IPS-15b (cell line): ENCODE results near the gene PABPC1L.

Experiments
- H3K27me3 ChIP-seq: one replicate; pipeline ENCODE4 v1.6.1; 2013; ENCODE audit warnings: low read length; ENCODE audit not compliant: control insufficient read depth, insufficient read depth
- H3K36me3 ChIP-seq: one replicate; pipeline ENCODE4 v1.6.1; 2013; ENCODE audit warnings: low read length; ENCODE audit not compliant: control insufficient read depth, insufficient read depth
- H3K4me1 ChIP-seq: one replicate; pipeline ENCODE4 v1.6.1; 2013; ENCODE audit warnings: mild to moderate bottlenecking, low read length; ENCODE audit not compliant: control insufficient read depth, insufficient read depth
- H3K4me3 ChIP-seq: one replicate; pipeline ENCODE4 v1.5.1; 2013; ENCODE audit warnings: low read depth, low read length
- H3K9ac ChIP-seq: one replicate; pipeline ENCODE4 v1.6.1; 2013; ENCODE audit warnings: low read depth, mild to moderate bottlenecking, low read length
- H3K9me3 ChIP-seq: one replicate; pipeline ENCODE4 v1.6.1; 2013; ENCODE audit warnings: mild to moderate bottlenecking, low read length; ENCODE audit not compliant: control insufficient read depth, insufficient read depth

Gene PABPC1L

DNA sequence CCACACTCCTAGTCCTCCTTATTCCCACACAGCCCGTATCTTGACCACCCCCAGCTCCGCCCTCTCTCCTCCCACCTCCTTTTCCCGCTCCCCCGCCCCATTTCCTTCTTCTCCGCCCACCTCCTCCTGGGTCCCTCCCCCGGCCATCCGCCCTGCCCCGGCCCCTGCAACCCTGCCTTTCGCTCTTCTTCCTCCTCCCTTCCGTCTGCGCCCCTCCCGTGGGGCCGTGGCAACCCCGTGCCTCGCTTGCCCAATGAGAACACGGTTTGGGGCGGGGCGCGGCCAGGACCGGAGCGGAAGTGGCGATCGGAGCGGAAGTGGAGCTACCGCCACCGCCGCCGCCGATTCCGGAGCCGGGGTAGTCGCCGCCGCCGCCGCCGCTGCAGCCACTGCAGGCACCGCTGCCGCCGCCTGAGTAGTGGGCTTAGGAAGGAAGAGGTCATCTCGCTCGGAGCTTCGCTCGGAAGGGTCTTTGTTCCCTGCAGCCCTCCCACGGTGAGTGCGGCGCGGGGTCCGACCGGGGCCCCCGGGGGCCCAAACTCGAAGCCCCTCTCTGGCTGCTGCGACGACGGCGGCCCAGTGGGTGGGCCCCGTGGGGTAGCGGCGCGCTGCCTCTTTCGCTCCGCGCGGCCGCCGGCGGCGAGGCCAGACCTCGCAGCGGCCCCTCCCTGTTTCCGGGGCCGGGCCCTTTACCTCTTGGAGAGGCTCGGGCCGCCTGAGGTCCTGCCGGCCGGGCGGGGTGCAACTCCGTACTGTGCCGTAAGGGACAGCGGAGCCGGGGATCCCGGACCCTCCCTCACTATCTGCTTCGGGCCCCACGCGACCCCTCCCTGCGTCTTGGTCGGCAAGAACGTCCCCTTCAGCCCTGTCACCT, 24.2 kb upstream of the PABPC1L start, which contains the start of gene YWHAB:
TSS of gene YWHAB (plus strand) at position 314 of the 874 bp plus-strand sequence. CDS start 15,829 bp downstream, outside the sequence.
- Histone ChIP-seq H3K4me1 (peaks cover 16% of the 10 kb centered on the region), H3K36me3 (no peaks in the 10 kb centered on the region), H3K27me3 (no peaks in the 10 kb centered on the region), H3K9me3 (no peaks in the 10 kb centered on the region), H3K4me3 (peak within 1 kb of the TSS; percentile 76), H3K9ac (peak within 1 kb of the TSS; percentile 95)

DNA sequence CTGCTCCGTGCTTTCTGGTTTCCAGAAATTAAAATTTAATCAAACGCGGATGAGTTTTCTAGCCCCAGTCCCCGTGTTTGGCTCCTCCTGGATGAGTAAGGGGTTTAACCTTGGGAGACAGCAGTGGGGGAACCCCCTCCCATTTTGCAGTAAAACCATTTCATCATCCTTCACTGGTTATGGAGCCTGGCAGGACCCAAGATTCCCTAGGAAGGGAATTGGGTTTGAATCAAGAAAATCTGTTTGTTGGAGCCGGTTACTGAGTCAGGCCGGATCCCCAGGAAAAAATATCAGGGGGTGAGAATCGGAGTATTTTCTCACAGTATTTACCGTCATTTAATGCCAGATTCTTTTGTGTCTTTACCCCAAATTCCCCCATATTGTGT, 23.6 kb upstream of the PABPC1L start:
- peak overlapping the region; percentile 76 for H3K4me3 ChIP-seq
- H3K27me3 ChIP-seq = no peaks in the 10 kb centered on the region
- H3K36me3 ChIP-seq = no peaks in the 10 kb centered on the region
- H3K9me3 ChIP-seq = no peaks in the 10 kb centered on the region
- peak overlapping the region; percentile 95 for H3K9ac ChIP-seq
- peaks cover 16% of the 10 kb centered on the region for H3K4me1 ChIP-seq

DNA sequence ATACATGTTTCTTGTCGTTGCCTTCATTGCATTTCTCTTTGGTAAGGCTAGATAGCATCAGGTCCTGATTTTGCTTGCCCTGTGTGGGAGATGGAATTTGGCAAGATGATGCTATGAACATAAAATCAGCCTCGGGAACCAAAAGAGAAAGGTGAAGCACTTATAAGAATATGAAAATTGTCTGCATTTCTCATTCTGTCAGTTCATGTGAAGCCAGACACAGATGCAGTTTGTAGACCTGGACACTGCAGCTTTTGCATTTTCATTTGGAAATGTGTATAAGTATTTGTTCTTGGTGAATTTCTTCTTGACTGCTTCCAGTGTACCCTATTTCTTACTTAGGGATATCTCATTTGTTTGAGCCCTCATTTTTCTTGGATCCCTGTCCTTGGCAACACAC, 23.0 kb upstream of the PABPC1L start:
- Histone ChIP-seq H3K4me3 (peak overlapping the region; percentile 76), H3K9ac (peak overlapping the region; percentile 95), H3K4me1 (peaks cover 16% of the 10 kb centered on the region), H3K9me3 (no peaks in the 10 kb centered on the region), H3K27me3 (no peaks in the 10 kb centered on the region), H3K36me3 (no peaks in the 10 kb centered on the region)

DNA sequence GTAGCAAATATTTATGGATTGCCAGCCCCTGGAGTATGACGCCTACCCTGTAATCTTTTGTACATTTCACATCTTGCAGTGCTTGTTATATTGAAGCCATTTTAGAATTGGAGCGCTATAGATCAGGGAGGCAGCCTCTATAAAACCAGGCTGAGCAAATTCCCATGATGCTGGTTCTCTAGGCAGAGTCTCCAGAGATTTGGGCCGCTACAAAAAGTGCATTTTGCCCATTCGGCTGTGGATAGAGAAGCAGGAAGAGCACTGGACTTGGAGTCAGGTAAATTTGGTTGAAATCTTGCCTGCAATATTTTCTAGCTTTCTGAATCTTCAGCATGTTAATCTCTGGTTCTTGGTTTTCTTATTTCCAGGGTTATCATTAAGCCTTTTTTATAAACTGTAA, 22.4 kb upstream of the PABPC1L start:
- peak overlapping the region; percentile 76 for H3K4me3 ChIP-seq
- no peak overlapping the region for H3K9ac ChIP-seq
- peaks cover 16% of the 10 kb centered on the region for H3K4me1 ChIP-seq
- H3K36me3 ChIP-seq = no peaks in the 10 kb centered on the region
- H3K27me3 ChIP-seq = no peaks in the 10 kb centered on the region
- no peaks in the 10 kb centered on the region for H3K9me3 ChIP-seq

DNA sequence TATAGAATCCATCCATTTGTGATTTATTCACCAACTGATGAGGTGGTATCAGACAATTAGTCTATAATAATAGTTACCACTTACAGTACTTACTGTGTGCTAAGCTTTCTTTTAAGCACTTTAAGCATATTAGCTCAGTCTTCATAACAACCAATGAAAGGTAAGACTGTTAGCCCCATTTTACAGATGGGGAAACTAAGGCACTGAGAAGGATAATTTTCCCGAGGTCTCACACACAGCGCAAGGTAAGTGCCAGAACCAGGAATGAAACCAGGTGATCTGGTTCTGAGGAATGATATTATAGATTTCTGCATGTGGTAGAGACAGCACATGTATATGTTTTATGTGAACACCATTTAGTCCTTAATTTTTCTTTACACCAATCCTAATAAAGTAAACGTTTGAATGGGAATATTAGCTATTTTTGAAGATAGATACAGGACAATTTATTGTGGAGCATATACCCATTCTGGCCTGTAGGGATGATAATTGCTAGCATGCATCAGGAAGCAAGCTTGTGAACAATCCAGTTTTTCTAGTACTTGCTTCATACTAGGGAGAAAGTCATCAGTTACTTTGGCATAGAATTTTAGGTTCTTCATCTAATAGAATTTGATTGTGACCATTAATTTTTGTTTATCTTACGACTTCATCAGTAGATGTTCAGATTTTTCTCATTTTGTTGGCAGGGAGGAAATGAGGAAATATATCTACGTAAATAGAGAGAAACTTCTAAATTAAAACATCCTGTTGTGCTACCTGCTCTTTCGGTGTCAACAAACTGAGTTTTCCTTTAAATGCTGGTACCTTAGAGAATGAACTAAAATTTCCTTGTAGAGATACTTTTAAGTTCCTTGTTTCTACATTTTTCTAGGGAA, 21.4 kb upstream of the PABPC1L start:
- Histone ChIP-seq H3K4me1 (peaks cover 16% of the 10 kb centered on the region), H3K36me3 (no peaks in the 10 kb centered on the region), H3K9me3 (no peaks in the 10 kb centered on the region), H3K9ac (no peak overlapping the region), H3K27me3 (no peaks in the 10 kb centered on the region), H3K4me3 (no peak overlapping the region)

DNA sequence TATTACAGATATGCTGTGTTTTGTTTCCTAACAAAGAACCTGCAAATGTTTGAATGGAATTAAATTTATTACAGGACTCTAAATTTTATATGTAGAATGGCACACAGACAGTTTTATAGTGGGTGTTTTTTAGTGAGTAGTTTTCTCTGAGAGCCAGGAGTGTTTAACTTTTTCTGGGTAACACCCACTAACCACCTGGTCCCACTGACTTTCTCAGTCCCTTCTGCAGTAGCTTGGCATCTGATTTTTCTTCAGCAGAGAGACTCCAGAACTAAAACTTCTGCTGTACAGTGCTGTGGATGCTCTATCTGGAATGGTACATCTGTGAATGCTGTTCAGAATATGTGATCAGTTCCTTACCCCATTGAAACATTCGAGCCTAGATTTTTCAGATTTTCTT, 18.0 kb upstream of the PABPC1L start:
- Histone ChIP-seq H3K4me3 (no peak overlapping the region), H3K9ac (no peak overlapping the region), H3K27me3 (no peaks in the 10 kb centered on the region), H3K4me1 (peaks cover 12% of the 10 kb centered on the region), H3K36me3 (no peaks in the 10 kb centered on the region), H3K9me3 (no peaks in the 10 kb centered on the region)

DNA sequence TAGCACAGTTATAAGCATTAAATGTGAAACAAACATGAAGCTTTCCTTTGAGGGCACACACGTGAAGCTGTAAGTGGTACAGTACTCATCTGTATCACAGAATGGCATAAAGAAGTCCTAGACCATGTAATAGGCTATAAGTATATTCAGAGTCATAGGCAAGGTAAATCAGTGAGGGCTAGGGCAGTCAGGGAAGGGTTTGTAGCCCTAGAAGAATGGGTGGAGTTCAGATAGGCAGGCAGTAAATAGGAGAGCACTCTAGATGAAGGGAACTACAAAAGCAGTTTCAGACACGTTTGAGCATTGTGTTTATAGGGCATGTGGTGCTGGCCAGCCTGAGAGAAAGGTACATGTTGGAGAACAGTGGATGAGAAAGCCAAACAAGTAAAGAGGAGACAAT, 14.9 kb upstream of the PABPC1L start:
- no peaks in the 10 kb centered on the region for H3K4me1 ChIP-seq
- H3K9me3 ChIP-seq = no peaks in the 10 kb centered on the region
- no peak overlapping the region for H3K4me3 ChIP-seq
- no peaks in the 10 kb centered on the region for H3K27me3 ChIP-seq
- H3K36me3 ChIP-seq = no peaks in the 10 kb centered on the region
- no peak overlapping the region for H3K9ac ChIP-seq

DNA sequence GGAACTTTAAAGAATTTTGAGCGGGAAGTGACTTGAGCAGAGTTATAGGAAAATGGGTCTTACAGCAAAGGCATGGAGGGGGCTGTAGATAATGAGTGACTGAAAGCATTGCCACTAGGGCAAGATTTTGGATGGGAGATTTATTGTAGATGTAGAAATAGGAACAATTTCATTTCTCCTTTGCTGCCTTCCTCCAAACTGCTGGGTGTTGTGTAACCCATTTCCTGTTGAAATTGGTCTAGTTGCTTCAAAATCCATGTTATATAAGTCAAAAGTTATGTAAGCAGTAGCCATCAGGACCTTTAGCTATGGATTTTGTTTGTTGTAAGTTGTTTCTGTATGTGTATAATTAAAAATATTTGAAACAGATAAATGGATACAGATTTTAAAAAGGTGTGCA, 13.3 kb upstream of the PABPC1L start:
- Histone ChIP-seq H3K9ac (no peak overlapping the region), H3K4me3 (no peak overlapping the region), H3K9me3 (no peaks in the 10 kb centered on the region), H3K4me1 (no peaks in the 10 kb centered on the region), H3K27me3 (no peaks in the 10 kb centered on the region), H3K36me3 (no peaks in the 10 kb centered on the region)

DNA sequence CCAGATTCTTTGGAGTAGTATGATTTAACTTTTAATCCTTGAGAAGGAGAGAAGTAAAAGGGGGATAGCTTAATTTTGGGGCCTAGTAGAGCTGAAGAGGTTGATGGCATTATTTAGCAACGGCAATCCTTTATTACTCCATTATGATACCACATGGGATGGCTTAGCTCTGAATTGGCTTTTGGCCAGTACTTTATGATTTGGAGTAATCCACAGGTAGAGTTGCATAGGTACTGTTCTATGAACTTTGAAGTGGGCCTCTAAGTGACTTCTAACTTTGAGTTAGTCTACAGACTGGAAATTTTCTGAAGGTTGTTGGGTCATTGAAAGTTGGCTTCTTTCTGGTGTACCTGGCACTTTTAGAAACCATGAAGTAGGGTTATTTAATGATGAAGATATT, 12.7 kb upstream of the PABPC1L start:
- H3K4me1 ChIP-seq = no peaks in the 10 kb centered on the region
- no peak overlapping the region for H3K4me3 ChIP-seq
- peaks cover 1% of the 10 kb centered on the region for H3K36me3 ChIP-seq
- H3K27me3 ChIP-seq = no peaks in the 10 kb centered on the region
- H3K9me3 ChIP-seq = no peaks in the 10 kb centered on the region
- no peak overlapping the region for H3K9ac ChIP-seq

DNA sequence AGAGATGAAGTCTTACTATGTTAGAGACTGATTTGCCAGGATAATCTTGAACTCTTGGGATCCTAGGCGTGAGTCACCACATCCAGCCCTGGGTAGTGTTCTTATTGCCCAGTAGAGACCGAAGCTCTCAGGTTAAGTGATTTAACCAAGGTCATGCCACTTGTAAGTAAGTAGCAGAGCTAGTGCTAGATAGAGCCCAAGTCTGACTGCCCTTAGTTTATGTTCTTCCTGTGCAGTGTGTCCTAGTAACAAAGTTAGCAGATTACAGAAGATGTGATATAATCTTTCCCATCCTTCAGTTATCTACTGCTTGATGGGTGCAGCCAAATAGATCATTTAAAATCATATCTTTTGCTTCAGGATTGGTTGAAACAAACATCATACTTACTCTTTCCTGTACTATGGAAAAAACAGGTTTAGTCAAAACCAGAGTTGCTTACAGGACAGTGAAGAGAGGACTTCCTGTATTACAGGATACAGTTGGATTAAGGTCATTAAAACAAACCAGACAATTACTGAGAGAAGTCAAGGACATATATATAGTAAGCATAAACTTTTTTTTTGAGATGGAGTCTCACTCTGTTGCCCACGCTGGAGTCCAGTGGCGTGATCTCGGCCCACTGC, 9.5 kb upstream of the PABPC1L start:
- H3K27me3 ChIP-seq = no peaks in the 10 kb centered on the region
- no peak overlapping the region for H3K9ac ChIP-seq
- peaks cover 16% of the 10 kb centered on the region for H3K36me3 ChIP-seq
- H3K4me1 ChIP-seq = no peaks in the 10 kb centered on the region
- H3K4me3 ChIP-seq = no peak overlapping the region
- H3K9me3 ChIP-seq = no peaks in the 10 kb centered on the region

DNA sequence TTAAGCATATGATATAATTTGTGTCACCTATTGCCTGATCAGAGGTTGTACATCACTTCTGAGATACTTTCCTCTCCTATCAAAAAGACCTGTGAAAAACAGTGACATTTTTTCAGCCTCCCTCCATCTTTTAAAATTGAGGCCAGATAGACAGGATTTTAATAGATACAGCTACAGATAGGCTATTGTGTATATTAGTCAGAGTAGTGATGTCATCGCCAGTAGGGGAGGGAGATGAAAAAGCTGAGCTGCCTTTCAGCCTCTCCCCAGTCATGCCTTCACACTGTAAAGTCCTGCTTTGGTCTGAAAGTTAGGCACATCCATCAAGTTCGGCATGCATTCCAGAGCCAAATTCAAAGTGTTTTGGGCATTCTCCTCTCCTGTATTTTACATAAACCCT, 7.9 kb upstream of the PABPC1L start:
- H3K9ac ChIP-seq = no peak overlapping the region
- no peaks in the 10 kb centered on the region for H3K4me1 ChIP-seq
- H3K9me3 ChIP-seq = no peaks in the 10 kb centered on the region
- peaks cover 19% of the 10 kb centered on the region for H3K36me3 ChIP-seq
- H3K27me3 ChIP-seq = no peaks in the 10 kb centered on the region
- no peak overlapping the region for H3K4me3 ChIP-seq
